HepG2 (cell line): Measurements from ENCODE around the gene SDK1. TPM values are rescaled to one million over a fixed set of nuclear protein-coding genes. Genes with fewer than 3 reads are reported as not detected.

Source experiments
- ATAC-seq: fragments of 200-7000 bp; cut with Tn5 transposase; 3 replicates; pipeline ENCODE4 v1.9.1; 2020; ENCODE audit warnings: mild to moderate bottlenecking, moderate library complexity
- BruUV-seq: library from RNA; stranded (reverse); fragments of 400-500 nt; replicated peaks from 2 replicates; lab custom pipeline; 2021; lab: Mats Ljungman, UMichigan
- CTCF ChIA-PET: fragments of 300-600 bp; formaldehyde crosslinking; extraction: SDS; loops from one replicate; lab custom pipeline; 2021; ENCODE audit warnings: low total read pairs, inconsistent platforms, low intra/inter-chr PET ratio; lab: Yijun Ruan, JAX
- POLR2A ChIA-PET: fragments of 350-600 bp; sonication (Branson Sonifier 250); formaldehyde crosslinking; loops from one replicate; lab custom pipeline; 2020; ENCODE audit warnings: antibody characterized with exemption, inconsistent platforms; lab: Yijun Ruan, JAX
- DNase-seq: peaks from one replicate; pipeline ENCODE4 v3.0.0-alpha.2; 2015; ENCODE audit warnings: low spot score
- FAIRE-seq: peaks from 3 replicates; lab custom pipeline; 2011; peaks lifted over from hg19 to GRCh38; lab: Jason Lieb, UNC
- H2AFZ ChIP-seq: one replicate; pipeline ENCODE4 v1.6.1; 2011; ENCODE audit warnings: low read length, inconsistent platforms
- H3K27ac ChIP-seq: fragments of 300-600 bp; 3 replicates; pipeline ENCODE4 v1.8.0; 2011; ENCODE audit warnings: mixed run types, mild to moderate bottlenecking, mixed read lengths, low read length, inconsistent platforms; ENCODE audit not compliant: insufficient read depth; ENCODE audit errors: extremely low read length
- H3K27me3 ChIP-seq, 2 experiments: fragments of 200-600 bp in 1 of 2; 2 replicates in 1 of 2; 3 replicates in 1 of 2; pipeline versions ENCODE4 v1.6.0 to v1.8.0; 2011; ENCODE audit warnings: low read length in 2 of 2, mild to moderate bottlenecking in 2 of 2, moderate library complexity in 2 of 2, inconsistent platforms in 1 of 2; ENCODE audit not compliant: insufficient read depth in 2 of 2, control insufficient read depth in 1 of 2
- H3K36me3 ChIP-seq, 2 experiments: fragments of 200-600 bp in 1 of 2; replicated peaks in 1 of 2; 2 replicates in 1 of 2; 3 replicates in 1 of 2; pipeline versions ENCODE4 v1.5.1 to v1.8.0; 2011; ENCODE audit warnings: low read length in 2 of 2, inconsistent platforms in 1 of 2; ENCODE audit not compliant: insufficient read depth in 2 of 2, control insufficient read depth in 1 of 2
- H3K4me1 ChIP-seq: 2 replicates; pipeline ENCODE4 v1.5.1; 2012; ENCODE audit warnings: low read length, inconsistent platforms; ENCODE audit not compliant: insufficient read depth
- H3K4me2 ChIP-seq: 2 replicates; pipeline ENCODE4 v1.6.0; 2011; ENCODE audit warnings: low read depth, low read length, inconsistent platforms
- H3K4me3 ChIP-seq, 3 experiments: fragments of 200-600 bp in 1 of 3; sonication (generic), shearing (Covaris generic) in 1 of 3; replicated peaks in 1 of 3; 2 replicates each; pipeline ENCODE4 v1.5.1; 2011 to 2016; ENCODE audit warnings: low read length in 3 of 3, inconsistent platforms in 2 of 3, low read depth in 2 of 3, mild to moderate bottlenecking in 2 of 3, control low read depth in 1 of 3, mixed read lengths in 1 of 3; ENCODE audit not compliant: insufficient read depth in 1 of 3
- H3K79me2 ChIP-seq: one replicate; pipeline ENCODE4 v1.6.1; 2011; ENCODE audit warnings: low read length, inconsistent platforms; ENCODE audit not compliant: insufficient read depth
- H3K9ac ChIP-seq: 2 replicates; pipeline ENCODE4 v1.6.0; 2011; ENCODE audit warnings: mild to moderate bottlenecking, low read depth, low read length, inconsistent platforms; ENCODE audit not compliant: insufficient read depth
- H3K9me3 ChIP-seq: 2 replicates; pipeline ENCODE4 v1.5.1; 2012; ENCODE audit warnings: mild to moderate bottlenecking, low read length
- H4K20me1 ChIP-seq: 2 replicates; pipeline ENCODE4 v1.6.0; 2011; ENCODE audit warnings: inconsistent platforms, mild to moderate bottlenecking, low read length, moderate library complexity; ENCODE audit not compliant: insufficient read depth
- ARID4A ChIP-seq: sonication (generic); formaldehyde crosslinking; IDR thresholded peaks from 2 replicates; pipeline ENCODE4 v1.5.0; 2020; ENCODE audit warnings: mild to moderate bottlenecking, missing genetic modification reagents, borderline replicate concordance
- ATF6 ChIP-seq: sonication (generic); formaldehyde crosslinking; conservative IDR thresholded peaks from 2 replicates; pipeline ENCODE4 v1.4.0; 2020; ENCODE audit warnings: missing genetic modification reagents
- GATA4 ChIP-seq: sonication (generic); IDR thresholded peaks from 2 replicates; pipeline ENCODE4 v1.6.1; 2016; ENCODE audit warnings: antibody characterized with exemption, low read depth, borderline replicate concordance
- HNRNPK ChIP-seq: fragments of 200-400 bp; formaldehyde crosslinking; IDR thresholded peaks from 2 replicates; pipeline ENCODE4 v1.6.1; 2018; ENCODE audit warnings: low read length, low read depth, moderate library complexity, mild to moderate bottlenecking; ENCODE audit not compliant: poor library complexity, severe bottlenecking
- HNRNPL ChIP-seq: fragments of 200-400 bp; formaldehyde crosslinking; IDR thresholded peaks from 2 replicates; pipeline ENCODE4 v1.6.1; 2017; ENCODE audit warnings: mild to moderate bottlenecking, low read depth, low read length
- ISX ChIP-seq: sonication (generic); formaldehyde crosslinking; conservative IDR thresholded peaks from 2 replicates; pipeline ENCODE4 v1.5.0; 2020; ENCODE audit warnings: missing genetic modification reagents
- KMT2B ChIP-seq: IDR thresholded peaks from 2 replicates; pipeline ENCODE4 v1.6.1; 2016; ENCODE audit warnings: missing genetic modification reagents, missing compliant biosample characterization
- ZNF17 ChIP-seq: sonication (generic); formaldehyde crosslinking; IDR thresholded peaks from 2 replicates; pipeline ENCODE4 v1.5.0; 2020; ENCODE audit warnings: mild to moderate bottlenecking, missing genetic modification reagents
- WGBS: methylation state at CpG from one replicate; pipeline ENCODE4 v1.1.6; 2017; ENCODE audit warnings: low lambda C conversion rate; 5-methylcytosine and 5-hydroxymethylcytosine counted together
- in situ Hi-C: cut with HindIII; loops from 2 replicates; pipeline ENCODE4 v1.10.0; 2017; ENCODE audit warnings: low pct_unique_long_range_greater_than_20kb; ENCODE audit not compliant: extremely low pct_ligation_motif_present
- intact Hi-C: fragments of 100-400 bp; cut with micrococcal nuclease; formaldehyde crosslinking; loops from one replicate; pipeline ENCODE4 v1.10.0; 2022; ENCODE audit not compliant: unreplicated experiment
- polyA plus RNA-seq, 8 experiments: library from polyadenylated mRNA; depleted of rRNA in 3 of 8; stranded (reverse) in 7 of 8; unstranded in 1 of 8; fragments of >200 nt; fragmentation: Illumina TruSeq in 4 of 8; extraction: Trizol in 4 of 8; gene quantifications; 2 replicates each; pipeline versions ENCODE4 v1.2.1 to v1.2.3, GENCODE V29; 2011 to 2016; ENCODE audit warnings: low read depth in 4 of 8, missing spikeins in 1 of 8, mixed read lengths in 1 of 8; ENCODE audit not compliant: insufficient read depth in 1 of 8
- total RNA-seq, 5 experiments: library from RNA; depleted of rRNA; stranded (reverse); fragments of >200 nt; fragmentation: Illumina TruSeq; extraction: Trizol; gene quantifications; 2 replicates each; pipeline ENCODE4 v1.2.3, GENCODE V29; 2016; ENCODE audit warnings: low read depth in 1 of 5
- TF ChIP-seq, protein P1 (sequence below): sonication (generic); formaldehyde crosslinking; IDR thresholded peaks from 2 replicates; pipeline ENCODE4 v1.4.0; 2020; ENCODE audit warnings: mild to moderate bottlenecking, missing genetic modification reagents
- TF ChIP-seq, protein P2 (sequence below): sonication (generic); formaldehyde crosslinking; IDR thresholded peaks from 2 replicates; pipeline ENCODE4 v1.9.0; 2022; ENCODE audit warnings: low read depth, missing genetic modification reagents

SDK1 gene
- total and polyA plus RNA-seq, 2 of the 13 experiments (the other 11 are each of a cell fraction or from before 2014, with no cell fraction given) = 0.35 to 2.4 TPM

- no peak for TF ChIP-seq ATF6 (CRISPR knock-in tag)
- no peak for TF ChIP-seq GATA4
- TF ChIP-seq, protein P1, sequence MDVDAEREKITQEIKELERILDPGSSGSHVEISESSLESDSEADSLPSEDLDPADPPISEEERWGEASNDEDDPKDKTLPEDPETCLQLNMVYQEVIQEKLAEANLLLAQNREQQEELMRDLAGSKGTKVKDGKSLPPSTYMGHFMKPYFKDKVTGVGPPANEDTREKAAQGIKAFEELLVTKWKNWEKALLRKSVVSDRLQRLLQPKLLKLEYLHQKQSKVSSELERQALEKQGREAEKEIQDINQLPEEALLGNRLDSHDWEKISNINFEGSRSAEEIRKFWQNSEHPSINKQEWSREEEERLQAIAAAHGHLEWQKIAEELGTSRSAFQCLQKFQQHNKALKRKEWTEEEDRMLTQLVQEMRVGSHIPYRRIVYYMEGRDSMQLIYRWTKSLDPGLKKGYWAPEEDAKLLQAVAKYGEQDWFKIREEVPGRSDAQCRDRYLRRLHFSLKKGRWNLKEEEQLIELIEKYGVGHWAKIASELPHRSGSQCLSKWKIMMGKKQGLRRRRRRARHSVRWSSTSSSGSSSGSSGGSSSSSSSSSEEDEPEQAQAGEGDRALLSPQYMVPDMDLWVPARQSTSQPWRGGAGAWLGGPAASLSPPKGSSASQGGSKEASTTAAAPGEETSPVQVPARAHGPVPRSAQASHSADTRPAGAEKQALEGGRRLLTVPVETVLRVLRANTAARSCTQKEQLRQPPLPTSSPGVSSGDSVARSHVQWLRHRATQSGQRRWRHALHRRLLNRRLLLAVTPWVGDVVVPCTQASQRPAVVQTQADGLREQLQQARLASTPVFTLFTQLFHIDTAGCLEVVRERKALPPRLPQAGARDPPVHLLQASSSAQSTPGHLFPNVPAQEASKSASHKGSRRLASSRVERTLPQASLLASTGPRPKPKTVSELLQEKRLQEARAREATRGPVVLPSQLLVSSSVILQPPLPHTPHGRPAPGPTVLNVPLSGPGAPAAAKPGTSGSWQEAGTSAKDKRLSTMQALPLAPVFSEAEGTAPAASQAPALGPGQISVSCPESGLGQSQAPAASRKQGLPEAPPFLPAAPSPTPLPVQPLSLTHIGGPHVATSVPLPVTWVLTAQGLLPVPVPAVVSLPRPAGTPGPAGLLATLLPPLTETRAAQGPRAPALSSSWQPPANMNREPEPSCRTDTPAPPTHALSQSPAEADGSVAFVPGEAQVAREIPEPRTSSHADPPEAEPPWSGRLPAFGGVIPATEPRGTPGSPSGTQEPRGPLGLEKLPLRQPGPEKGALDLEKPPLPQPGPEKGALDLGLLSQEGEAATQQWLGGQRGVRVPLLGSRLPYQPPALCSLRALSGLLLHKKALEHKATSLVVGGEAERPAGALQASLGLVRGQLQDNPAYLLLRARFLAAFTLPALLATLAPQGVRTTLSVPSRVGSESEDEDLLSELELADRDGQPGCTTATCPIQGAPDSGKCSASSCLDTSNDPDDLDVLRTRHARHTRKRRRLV = no peak
These were observed 447.3 kb downstream of the SDK1 start (continued) for GRCh38 chr7:3748389-3748788.

GRCh38 chr7:3753868-3754267, 452.8 kb downstream of the SDK1 start:
- in situ Hi-C loops = no loop called here
- Histone ChIP-seq H3K4me1 (no peaks in the 10 kb centered on the region), H3K27ac (no peak overlapping the region), H3K27me3 (no peaks in the 10 kb centered on the region), H4K20me1 (no peaks in the 10 kb centered on the region), H3K79me2 (no peaks in the 10 kb centered on the region), H3K36me3 (no peaks in the 10 kb centered on the region), H3K4me2 (no peak overlapping the region), H3K4me3 (no peak overlapping the region), H2AFZ (no peak overlapping the region), H3K9ac (no peak overlapping the region), H3K9me3 (no peaks in the 10 kb centered on the region)
- no peak for FAIRE-seq
- ATAC-seq = no peak
- 88% methylated on average over 1 of the region's 1 CpG for WGBS
- no peak for DNase-seq
- POLR2A ChIA-PET = no interaction called here
- no TSS peak for BruUV-seq
- CTCF ChIA-PET = no interaction called here
- intact Hi-C loops = no loop called here
- TF ChIP-seq, protein P2, sequence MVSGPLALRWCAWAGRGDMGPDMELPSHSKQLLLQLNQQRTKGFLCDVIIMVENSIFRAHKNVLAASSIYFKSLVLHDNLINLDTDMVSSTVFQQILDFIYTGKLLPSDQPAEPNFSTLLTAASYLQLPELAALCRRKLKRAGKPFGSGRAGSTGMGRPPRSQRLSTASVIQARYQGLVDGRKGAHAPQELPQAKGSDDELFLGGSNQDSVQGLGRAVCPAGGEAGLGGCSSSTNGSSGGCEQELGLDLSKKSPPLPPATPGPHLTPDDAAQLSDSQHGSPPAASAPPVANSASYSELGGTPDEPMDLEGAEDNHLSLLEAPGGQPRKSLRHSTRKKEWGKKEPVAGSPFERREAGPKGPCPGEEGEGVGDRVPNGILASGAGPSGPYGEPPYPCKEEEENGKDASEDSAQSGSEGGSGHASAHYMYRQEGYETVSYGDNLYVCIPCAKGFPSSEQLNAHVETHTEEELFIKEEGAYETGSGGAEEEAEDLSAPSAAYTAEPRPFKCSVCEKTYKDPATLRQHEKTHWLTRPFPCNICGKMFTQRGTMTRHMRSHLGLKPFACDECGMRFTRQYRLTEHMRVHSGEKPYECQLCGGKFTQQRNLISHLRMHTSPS = no peak
- no peak for TF ChIP-seq KMT2B (CRISPR knock-in tag)
- TF ChIP-seq HNRNPL = no peak
- TF ChIP-seq ZNF17 (CRISPR knock-in tag) = no peak
- TF ChIP-seq ARID4A (CRISPR knock-in tag) = no peak
- no peak for TF ChIP-seq HNRNPK
- TF ChIP-seq ISX (CRISPR knock-in tag) = no peak
